Middle frontal gyrus (tissue), 1 donor: ENCODE data around the gene ARTN.

Experiments
- DNase-seq: peaks from one replicate; pipeline ENCODE4 v3.0.0-alpha.2; 2015; ENCODE audit warnings: low spot score; ENCODE audit errors: extremely low spot score

ARTN gene, protein sequence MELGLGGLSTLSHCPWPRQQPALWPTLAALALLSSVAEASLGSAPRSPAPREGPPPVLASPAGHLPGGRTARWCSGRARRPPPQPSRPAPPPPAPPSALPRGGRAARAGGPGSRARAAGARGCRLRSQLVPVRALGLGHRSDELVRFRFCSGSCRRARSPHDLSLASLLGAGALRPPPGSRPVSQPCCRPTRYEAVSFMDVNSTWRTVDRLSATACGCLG

DNA sequence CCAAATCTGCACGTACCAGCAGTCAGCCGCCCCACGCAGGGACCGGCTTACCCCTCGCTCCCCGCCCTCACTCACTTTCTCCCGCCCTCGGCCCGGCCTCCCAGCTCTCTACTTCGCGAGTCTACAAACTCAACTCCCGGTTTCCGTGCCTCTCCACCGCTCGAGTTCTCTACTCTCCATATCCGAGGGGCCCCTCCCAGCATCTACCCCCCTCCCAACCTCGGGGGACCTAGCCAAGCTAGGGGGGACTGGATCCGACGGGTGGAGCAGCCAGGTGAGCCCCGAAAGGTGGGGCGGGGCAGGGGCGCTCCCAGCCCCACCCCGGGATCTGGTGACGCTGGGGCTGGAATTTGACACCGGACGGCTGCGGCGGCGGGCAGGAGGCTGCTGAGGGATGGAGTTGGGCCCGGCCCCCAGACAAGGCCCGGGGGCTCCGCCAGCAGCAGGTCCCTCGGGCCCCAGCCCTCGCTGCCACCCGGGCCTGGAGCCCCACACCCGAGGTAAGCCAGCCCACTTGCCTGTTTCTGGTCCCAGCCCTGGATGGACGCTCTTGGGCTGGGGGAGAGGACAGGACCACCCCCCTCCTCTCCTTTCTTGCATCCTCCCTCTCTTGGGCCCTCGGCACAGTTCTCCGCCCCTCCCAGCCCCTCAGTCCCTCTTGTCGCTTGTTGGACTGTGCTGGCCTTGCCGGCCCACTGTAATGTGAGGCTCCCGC lies at the start of gene ARTN:
Gene ARTN, plus strand, starts transcription at position 416 of the 715 bp plus-strand sequence. CDS start 1,856 bp downstream, outside the sequence.
- no peak for DNase-seq

DNA sequence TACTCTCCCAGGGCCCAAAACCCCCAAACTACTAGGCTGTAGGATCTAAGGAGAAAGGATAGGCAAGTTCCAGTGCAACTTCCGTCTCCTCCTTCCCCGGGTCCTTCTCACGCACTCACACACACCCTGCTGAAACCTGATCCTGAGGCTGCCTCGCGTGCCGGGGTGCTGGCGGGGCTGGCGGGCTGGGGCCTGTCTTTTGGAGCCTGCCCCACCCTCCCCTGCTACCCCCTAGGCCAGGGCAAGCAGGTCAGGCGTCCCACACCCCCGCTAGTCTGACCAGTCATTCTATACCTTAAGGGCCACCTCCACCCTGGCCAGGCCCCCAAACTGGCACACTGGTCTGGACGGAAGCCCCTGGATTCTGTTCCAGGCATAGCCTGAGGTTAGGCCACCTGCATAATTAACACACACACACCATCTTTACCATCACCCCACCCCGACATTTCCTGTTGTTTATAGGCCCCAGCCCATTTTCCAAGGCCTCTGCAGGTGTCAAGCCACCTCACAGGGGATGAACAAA lies 48.3 kb upstream of the ARTN start:
- no peak for DNase-seq

DNA sequence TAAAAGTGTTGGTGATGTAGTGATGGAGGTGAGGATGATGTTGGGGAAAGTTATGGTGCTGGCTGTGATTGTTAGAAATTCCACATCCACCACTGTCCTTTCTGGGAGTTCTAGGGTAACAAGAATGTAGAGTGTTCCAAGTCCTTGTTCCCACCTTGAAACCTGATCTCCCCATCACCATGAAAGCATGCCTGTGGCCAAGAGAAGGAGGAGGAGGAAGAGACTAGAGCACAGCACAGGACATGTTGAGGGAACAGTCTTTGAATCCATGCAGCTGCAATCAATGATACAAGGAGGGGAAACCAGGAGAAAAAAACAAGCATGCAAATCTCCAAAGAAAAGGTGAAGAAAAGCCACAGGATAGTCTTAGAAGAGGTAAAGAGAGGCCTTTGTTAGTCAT lies 45.9 kb upstream of the ARTN start:
- no peak for DNase-seq

DNA sequence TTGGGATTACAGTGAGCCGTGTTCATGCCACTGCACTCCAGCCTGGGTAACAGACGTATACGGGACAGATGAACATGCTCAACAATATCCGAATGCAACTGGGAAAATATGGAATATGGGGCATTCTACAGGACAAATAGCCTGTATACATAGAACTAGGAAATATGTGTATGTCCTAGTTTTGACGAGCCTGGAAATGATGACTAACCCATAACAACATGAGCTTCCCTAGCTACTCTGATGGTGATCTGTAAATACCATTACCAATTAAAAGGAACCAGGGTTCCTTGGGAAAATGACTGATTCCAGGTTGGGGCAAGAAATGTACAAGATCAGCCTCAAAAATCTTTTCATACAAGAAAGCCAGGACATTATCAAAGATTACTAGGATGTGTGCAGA lies 42.8 kb upstream of the ARTN start:
- no peak for DNase-seq

DNA sequence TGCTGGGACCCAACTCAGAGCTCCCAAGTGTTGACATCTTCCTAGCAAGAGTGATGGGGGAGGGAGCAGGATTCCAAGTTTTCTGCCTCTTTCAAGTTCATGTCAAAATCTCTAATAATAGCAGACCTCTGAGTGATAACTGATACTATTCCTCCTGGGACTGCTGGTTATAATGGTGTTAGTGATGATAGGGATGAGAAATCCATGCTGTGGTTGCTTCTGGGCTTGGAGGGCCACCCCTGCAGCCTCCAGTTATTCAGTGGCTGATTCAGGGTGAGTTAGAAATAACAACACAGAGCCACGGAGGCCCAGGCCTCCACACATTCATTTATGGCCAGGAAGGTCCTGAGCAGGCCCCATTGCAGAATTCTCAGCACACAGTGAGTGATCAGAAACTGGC lies 40.6 kb upstream of the ARTN start:
- DNase-seq: no peak

DNA sequence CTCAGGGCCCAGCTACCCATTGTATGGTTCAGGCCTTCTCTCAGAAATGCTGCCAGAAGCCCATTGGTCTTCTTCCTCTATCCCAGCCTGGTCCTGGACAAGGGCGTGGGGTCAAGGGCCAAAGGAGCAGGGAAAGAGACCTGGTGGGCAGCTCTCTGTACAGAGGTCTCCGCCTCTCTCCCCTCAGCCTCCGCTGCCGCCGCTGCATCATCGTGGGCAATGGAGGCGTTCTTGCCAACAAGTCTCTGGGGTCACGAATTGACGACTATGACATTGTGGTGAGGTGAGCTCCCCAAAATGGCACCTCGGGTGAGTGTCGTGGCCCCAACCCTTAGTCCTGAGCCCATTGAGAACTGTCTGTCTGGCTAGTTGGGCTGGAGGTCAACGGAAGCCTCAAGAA lies 34.6 kb upstream of the ARTN start:
- no peak for DNase-seq

DNA sequence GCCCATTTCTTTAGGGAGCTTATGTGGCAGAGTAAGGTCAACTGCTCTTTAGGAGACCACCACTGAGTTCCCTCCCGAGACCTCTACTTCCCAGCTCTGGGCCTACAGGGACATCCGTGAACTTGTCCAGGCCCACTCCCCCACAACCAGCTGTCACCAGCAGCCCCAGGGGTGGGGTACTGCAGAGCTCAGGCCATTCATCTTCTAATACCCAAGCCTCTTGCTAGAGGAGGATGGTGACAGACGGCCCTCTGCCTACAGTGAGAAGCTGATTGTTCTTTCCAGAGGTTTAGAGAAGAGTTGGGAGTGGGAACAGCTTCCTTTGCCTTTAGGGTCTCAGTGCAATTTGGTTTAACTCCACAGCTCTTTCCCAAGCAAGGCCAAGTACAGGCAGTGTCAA lies 33.2 kb upstream of the ARTN start:
- DNase-seq: no peak

DNA sequence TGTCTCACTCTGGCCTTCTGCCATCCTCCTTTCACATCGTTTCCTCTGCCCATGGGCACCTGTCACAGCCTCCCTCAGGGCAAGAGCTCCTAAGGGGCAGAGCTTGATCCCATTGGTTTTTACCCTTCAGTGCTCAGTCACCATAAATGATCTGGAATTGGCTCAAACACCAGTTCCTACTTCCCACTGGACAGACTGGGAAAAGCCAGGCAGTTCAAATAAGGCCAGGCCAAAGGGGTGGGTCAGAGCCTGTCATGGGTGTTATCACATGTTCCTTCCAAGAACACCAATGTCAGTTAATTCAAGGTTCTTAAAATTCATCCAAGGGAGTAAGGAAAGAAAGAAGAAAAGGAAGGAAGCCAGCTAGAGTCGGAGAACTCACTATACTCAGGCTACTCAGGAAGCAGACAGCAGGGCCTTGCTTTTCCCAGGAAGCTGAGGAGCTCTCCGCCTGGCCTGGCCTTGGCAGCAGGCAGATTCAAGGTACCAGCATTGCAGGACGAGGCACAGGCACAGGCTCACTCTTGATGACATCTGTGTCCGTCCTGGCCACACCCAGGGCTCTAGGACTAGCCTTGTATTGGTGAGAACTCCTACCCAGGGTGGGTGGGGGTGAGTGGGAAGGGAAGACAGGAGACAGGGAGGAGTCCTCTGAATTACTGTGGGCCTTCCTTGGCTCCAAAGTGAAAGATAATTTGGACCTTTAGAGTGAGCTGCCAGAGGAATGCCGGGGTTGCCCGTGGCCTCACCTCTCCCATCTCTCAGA lies 32.2 kb upstream of the ARTN start:
- no peak for DNase-seq

DNA sequence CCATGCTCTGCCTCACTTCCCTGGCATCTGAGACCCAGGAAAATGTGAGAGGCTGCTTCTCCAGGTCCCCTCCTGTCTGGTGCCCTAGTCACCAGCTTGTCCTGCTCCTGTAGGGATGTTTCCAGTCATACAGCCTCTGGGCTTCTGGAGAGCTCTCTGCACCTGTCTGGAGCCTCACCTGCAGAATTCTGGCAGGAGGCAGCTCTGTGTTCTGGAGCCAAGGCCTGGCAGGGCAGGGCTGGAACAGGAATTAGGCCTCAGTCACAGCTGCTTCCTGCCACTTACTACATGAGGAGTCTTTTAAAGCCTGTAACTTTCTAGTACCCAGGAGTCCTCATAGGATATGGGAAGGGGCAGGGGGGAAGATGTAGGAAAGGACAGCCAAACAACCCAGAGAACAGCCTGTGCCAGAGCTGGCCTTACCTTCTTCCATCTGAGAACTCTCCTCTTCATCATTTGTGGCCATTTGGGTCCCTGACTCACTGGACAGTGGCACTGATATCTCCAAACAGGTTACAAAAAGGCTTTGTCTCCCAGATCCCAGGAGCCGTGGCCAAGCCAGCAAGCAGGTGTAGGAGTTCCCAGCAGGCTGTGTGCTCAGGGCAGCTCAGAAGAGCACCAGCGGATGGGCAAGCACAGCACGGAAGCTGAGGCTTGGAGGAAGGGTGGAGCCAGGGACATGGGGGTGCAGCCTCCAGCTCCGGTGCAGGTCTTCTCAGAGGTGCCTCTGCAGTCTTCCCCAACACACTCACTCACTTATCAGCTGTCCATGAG lies 31.4 kb upstream of the ARTN start:
- no peak for DNase-seq

DNA sequence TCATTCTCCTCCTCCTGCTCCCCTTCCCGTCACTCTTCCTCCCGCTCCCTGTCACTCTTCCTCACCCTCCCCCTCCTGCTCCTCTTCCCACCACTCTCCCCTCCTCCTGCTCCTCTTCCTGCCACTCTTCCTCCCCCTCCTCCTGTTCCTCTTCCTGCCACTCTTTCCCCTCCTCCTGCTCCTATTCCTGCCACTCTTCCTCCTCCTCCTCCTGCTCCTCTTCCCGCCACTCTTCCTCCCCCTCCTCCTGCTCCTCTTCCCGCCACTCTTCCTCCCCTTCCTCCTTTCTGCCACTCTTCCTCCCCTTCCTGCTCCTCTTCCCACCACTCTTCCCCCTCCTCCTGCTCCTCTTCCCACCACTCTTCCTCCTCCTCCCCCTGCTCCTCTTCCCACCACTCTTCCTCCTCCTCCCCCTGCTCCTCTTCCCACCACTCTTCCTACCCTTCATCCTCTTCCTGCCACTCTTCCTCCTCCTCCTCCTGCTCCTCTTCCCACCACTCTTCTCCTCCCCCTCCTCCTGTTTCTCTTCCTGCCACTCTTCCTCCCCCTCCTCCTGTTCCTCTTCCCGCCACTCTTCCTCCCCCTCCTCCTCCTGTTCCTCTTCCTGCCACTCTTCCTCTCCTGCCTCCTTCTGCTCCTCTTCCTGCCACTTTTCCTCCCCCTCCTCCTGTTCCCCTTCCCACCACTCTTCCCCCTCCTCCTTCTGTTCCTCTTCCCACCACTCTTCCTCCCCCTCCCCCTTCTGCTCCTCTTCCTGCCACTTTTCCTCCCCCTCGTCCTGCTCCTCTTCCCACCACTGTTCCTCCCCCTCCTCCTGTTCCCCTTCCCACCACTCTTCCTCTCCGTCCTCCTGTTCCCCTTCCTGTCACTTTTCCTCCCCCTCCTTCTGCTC lies 28.7 kb upstream of the ARTN start:
- DNase-seq: no peak

DNA sequence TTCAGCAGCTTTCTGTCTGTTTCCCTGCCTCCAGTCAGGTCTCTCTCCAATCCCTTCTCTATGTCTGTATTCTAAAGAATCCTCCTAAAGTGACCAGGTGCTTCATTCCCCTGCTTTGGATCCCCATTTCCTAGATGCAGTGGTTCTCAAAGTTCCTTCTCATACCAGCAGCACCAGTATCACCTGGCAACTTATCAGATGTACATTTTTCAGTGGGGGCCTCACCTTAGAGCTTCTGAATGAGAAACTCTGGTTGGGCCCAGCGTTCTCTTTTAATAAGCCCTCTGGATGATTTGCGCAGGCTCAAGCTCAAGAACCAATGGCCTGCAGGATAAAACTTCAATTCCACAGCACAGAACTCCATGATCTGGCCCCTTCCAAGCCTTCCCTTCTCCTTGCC lies 25.4 kb upstream of the ARTN start:
- no peak for DNase-seq

DNA sequence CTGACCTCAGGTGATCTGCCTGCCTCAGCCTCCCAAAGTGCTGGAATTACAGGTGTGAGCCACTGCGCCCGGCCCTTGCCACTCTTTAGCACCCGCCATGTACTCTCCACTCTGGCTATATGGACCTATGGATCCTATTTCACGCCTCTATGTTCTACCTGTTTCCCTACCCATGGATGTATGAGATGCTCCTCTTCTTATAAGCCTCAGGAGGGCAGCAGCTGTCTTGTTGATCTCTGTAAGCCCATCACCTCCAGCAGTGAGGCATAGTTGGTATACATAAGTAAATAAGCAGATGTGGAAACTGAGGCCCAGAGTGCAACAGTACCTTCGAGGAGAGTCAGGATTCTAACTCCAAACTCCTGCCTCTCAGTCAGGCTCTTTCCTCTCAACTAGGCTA lies 24.7 kb upstream of the ARTN start:
- DNase-seq: no peak

DNA sequence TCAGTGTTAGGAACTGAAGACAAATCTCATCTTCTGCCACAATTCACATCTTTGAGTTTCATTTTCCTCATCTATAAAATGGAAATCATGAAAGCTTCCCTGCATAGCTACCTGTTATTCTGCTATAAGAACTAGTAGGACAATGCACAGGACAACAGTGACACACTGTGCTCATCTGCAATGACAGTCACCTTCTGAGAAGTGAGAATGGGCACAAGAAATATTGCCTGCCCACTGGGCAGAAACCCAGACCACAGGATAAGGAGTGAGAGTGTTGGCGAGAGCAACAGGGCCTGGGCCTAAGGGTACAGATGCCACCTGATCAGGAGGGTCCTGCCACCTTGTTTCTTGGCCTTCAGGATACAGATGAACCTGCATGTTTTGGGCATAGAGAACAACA lies 23.3 kb upstream of the ARTN start:
- DNase-seq: no peak

DNA sequence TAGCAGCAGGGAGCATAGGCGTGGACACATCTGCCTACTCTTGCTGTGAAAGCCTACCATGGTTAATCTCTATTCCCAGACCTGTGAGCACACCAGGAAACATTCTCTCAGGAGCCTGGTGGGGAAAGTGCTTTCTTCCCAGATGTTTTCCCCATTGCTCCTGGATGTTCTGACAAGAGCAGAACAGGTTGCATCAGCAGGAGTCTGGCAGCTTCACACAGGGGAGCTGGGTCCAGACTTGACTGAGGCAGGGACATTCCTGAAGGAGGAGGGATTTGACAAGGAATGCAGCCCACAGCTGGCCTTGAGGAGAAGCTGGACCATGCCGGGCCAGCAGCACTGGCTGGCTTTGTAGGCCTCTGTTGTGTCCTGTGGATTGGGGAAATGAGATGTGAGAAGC lies 21.0 kb upstream of the ARTN start:
- no peak for DNase-seq

DNA sequence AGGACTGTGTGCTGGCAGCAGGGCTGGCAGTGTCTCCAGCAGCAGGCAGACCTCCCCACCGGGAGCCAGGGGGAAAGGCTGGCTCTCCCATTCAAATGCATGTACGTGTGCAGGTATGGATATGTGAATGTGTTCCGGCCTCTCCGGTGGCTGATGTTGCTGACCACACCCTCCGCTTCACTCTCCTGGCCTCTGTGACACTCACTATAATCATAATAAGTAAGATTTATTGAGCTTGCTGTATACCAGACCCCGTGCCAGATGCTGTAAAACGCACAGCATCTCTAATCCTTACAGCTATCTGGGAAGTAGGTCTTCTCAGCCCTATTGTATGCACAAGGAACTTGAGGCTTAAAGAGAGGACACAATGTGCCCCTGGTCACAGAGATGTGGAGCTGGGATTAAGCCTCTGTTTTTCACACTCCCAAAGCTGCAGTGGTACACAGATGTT lies 20.5 kb upstream of the ARTN start:
- no peak for DNase-seq

DNA sequence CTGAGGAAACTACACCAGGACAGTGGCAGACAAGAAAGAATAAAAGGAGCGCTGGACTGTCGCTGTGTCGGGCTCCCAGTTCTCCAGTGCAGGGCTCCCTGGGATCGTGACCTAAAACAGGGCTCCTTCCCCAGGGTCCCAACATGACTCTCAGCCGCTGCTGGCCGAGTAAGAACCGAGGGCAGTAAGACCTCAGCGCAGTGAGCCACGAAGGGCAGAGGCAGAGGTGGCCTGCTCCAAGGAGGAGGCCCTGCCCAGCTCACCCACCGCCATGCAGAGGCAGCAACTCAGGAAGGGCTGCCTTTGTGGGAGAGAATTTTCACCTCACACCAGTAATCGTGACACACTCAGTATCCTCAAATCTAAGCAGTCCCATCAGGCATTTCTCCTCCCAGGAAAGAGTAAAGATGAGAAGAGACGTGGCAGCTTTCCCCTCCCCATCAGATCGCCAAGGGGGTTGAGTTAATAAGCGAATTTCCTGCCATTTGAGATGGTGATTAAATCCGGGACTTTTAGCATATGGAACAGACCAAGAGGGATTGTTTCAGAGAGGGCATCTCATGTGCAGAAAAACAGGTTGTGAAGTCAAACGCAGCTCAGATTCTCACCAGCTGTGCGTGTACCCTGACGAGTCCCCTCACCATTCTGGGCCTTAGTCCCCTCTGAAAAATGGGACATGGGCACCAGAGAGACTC lies 19.8 kb upstream of the ARTN start:
- DNase-seq: no peak

DNA sequence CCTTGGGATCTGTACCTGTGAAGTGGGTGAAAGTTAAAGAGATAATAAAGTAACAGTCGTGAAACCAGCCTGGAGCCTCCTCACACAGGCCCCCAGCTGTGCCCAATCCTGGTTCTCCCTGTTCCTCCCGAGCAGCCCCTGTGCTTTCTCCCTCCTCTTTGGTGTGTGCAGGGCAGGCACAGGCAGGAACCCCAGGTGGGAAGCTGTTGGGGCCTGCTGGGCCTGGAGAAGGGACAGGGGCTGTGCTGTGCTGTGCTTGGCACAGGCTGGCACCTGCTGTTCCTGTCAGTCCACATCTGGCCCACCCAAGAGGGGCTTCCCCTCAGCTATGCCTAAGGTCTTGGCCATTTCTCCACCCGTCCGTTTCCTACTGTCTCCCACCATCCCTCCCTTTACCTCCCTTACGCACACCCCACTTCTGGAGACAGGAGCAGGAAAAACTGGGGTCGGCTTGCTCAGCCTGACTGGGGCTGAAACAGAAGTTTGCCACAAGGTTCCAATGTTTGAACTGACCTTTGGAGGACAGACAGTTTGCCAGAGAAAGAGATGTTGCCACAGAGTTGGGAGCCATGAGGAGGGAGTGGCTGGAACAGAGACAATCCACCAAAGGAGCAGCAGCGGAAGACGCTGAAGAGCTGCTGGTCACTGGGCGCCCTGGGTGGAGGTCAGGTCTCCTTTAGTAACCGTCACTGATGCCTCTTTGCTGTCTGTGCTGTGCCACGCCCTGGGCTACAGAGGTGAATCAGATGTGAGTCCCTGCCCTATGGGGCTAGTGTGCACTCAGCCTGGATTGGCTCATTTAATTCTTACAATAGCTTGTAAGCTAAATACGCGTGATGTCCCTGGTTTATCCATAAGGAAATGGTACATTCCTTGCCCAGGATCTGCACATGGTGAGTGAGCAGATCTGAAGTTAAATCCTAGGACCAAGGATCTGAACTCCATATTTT lies 18.8 kb upstream of the ARTN start:
- no peak for DNase-seq

DNA sequence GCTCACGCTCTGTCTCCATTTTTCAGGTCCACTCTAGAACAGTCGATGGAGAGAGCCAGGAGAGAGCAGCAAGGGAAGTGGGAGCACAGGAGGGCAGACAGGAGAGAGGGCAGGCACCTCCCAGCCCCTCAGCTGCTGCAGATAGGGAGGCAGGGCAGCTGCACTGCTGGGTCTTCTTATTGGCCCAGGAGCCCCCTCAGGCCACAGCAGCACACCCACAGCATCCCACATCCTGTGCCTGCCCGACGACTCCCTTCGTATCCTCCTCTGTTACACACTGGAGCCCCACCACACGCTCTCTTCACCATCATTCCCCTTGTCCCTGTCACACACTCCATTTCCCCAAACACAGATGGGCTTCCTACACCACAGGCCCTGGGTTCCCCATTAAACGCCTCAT lies 13.7 kb upstream of the ARTN start:
- DNase-seq: no peak

DNA sequence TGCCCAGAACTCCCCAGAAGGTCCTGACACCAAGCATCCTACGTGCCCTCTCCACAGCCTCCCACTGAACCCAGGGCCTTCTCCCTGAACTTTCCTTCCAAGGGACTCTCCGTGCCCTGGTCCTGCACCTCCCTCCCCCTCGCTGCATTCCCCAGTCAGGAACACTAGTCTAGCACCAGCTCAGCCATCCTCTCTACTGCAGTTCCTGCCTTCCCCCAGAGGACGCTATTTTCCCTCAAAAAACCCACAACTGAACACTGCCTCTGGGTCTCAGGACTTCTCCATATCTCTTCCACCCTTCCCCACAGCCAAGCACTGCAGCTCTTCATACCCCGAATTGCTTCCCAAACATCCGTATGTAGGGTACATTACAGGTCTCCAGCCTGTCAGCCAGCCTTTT lies 12.6 kb upstream of the ARTN start:
- DNase-seq: no peak
